Activated naive CD4-positive, alpha-beta T cell treated with anti-CD3 and anti-CD28 coated beads, Interleukin-2, amount 50 U/mL, for 16 hours (primary cell): Measurements from ENCODE around the gene GOLGA6L9.
"Not testable (repeated sequence)": the region's sequence is repeated elsewhere in the genome, so short reads cannot be mapped to it uniquely, and the experiment has no call there.

ENCODE experiments used
- DNase-seq: peaks from one replicate; pipeline ENCODE4 v3.0.0-alpha.2; 2020

The GOLGA6L9 gene

DNA sequence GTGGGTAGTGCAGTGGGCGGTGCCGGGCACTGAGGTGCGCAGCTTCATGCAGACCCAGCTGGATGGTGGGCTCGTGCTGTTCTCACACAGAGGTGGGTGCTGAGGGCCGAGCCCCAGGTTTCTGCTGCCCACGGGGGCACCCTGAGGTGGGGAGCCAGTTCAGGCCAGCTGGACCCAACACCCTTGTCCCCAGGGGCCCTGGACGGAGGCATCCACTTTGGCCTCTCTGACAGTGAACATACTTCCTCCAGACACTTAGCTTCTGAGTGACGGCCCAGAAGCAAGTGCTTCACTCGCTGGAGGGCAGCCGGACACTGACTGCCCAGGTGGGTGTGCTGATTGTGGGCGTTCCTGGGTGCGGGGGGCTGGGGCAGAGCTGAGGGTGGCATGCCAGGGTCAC lies 39.8 kb downstream of the GOLGA6L9 start:
- not testable (repeated sequence) for DNase-seq

GRCh38 chr15:82472269-82472982 lies 42.8 kb downstream of the GOLGA6L9 start:
- not testable (repeated sequence) for DNase-seq

DNA sequence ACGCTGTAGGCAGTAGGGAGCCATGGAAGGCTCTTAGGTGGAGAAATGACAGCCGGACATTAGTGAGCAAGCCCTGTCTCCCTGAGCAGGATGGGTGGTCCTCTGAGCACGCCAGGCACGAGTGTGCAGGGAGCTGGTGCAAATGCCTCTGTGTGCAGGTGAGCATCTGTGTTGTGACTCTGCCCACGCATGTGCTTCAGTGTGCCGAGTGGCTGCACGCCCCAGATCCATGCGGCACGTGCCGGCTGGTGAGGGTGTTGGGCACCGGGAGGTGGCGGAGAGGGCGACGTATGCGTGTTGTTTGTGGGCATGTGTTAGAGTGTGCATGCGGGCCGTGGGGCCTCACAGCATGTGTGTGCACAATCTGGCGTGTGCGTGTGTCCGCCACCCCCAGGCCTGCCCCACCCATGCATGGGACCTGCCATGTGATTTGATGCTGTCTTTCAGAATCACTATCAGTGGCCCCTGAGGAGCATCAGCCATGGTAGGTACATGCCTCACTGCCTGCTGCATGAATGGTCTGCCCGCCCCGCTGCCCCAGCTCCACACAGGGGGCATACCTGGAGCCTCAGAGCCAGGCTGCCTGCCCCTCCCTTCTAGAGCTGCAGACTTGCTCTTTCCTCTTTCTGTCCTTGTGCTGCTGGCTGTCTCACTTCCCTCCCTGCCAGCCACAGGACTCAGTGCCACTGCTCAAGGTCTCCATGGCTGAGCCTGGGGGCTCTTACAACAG lies 45.1 kb downstream of the GOLGA6L9 start:
- not testable (repeated sequence) for DNase-seq

DNA sequence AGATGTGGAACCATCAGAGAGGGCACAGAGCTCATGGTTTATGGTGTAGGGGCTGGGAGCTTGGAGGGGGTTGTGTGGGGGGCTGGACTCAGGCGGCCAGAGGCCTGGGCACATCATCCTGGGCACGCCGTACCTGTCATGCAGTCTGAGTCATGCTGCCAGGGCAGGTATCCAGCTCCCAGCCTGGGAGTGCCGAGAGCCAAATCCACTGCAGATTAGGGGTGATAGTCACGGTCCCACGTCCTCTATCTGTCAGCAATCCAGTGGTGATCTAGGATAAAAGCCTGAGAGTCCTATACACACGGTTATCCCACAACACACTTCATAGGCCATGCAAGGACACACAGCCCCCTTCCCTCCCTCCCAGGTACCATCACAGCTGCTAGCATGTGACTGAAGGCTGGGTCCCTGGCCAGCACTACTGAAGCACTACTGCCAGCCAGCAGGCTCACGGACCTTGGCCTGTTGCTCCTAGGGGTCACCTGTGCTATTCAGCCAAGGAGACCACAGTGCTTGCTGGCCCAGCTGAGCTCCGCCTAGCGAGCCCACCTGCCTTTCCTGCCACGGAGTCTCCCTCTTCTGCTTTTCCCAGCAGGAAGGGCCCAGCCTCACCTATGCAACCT lies 45.8 kb downstream of the GOLGA6L9 start:
- not testable (repeated sequence) for DNase-seq

DNA sequence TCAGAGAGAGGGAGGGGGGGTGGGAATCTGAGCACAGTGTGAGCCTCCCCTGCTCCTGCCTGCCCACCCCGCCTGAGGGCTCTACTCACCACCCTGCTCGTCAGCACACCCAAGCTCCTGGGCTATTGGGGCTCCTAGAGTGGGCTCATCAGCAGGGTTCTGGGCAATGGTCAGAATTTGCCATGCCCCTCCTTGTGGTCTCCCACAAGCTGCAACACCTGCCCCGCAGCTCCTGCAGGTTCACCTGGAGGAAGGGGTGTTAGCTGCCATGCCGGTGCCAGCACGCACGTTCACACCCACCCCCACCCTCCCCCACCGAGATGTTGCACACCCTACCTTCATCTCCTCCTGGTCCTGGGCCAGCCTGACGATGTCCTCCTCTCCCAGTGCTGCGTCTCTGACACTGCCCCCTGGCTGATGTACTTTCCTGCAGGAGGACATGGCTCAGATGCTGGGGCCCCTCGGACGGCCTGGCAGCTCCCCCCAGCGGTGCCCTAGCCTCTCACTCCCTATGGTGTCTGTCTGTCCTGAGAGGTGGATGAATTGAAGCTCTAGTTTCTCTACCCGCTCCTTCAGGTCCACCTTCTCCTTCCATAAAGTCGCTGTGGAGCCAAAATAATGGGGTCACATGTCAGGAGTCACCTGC lies 47.2 kb downstream of the GOLGA6L9 start:
- DNase-seq: not testable (repeated sequence)

GRCh38 chr15:82477343-82478057 lies 47.9 kb downstream of the GOLGA6L9 start:
- DNase-seq: not testable (repeated sequence)
